Stomach (tissue), 9 donors: ENCODE measurements around the gene RBM8A. TPM values are rescaled to one million over a fixed set of nuclear protein-coding genes. Genes with fewer than 3 reads are reported as not detected.

Experiments used
- DNase-seq, 2 donors: peaks; one replicate each; pipeline versions ENCODE4 v3.0.0 to v3.0.0-alpha.2; 2013 to 2019
- H3K27ac ChIP-seq, 5 donors: fragments of 200-600 bp in 4 of 5; sonication (generic) in 4 of 5; one replicate each; pipeline ENCODE4 v1.5.1; 2013 to 2019; ENCODE audit warnings: mild to moderate bottlenecking in 1 of 5, moderate library complexity in 1 of 5
- H3K27me3 ChIP-seq, 3 donors: fragments of 200-600 bp; sonication (generic); one replicate each; pipeline ENCODE4 v1.5.1; 2017 to 2019; ENCODE audit warnings: mixed run types in 1 of 3
- H3K36me3 ChIP-seq, 4 donors: fragments of 200-600 bp; sonication (generic); 1 replicate in 3 of 4; 2 replicates in 1 of 4; pipeline ENCODE4 v1.5.1; 2016 to 2019
- H3K4me1 ChIP-seq, 4 donors: fragments of 200-600 bp; sonication (generic); one replicate each; pipeline ENCODE4 v1.5.1; 2016 to 2019
- H3K4me3 ChIP-seq, 4 donors: fragments of 200-600 bp; sonication (generic) in 3 of 4; one replicate each; pipeline ENCODE4 v1.5.1; 2016 to 2019; ENCODE audit warnings: mild to moderate bottlenecking in 1 of 4
- H3K9me3 ChIP-seq, 4 donors: fragments of 200-600 bp; sonication (generic); one replicate each; pipeline ENCODE4 v1.5.1; 2016 to 2019
- CTCF ChIP-seq, 7 experiments: fragments of 450-650 bp in 4 of 7; fragments of 200-600 bp in 3 of 7; sonication (generic) in 3 of 7; IDR thresholded peaks; one replicate each; pipeline ENCODE4 v1.5.1; 2016 to 2019; ENCODE audit warnings: antibody characterized with exemption in 7 of 7, control low read depth in 2 of 7, mild to moderate bottlenecking in 1 of 7
- EP300 ChIP-seq: sonication (generic); formaldehyde crosslinking; IDR thresholded peaks from one replicate; pipeline ENCODE4 v1.6.1; 2017; ENCODE audit warnings: antibody characterized with exemption
- POLR2A ChIP-seq, 4 donors: fragments of 450-650 bp; IDR thresholded peaks; one replicate each; pipeline ENCODE4 v1.6.1; 2016; ENCODE audit warnings: antibody characterized with exemption in 4 of 4, control low read depth in 2 of 4, mild to moderate bottlenecking in 1 of 4, moderate library complexity in 1 of 4
- POLR2AphosphoS5 ChIP-seq, 3 donors: sonication (generic); formaldehyde crosslinking; IDR thresholded peaks; one replicate each; pipeline ENCODE4 v1.6.1; 2016; ENCODE audit warnings: antibody characterized with exemption in 3 of 3
- WGBS, 5 donors: extraction: QIAGEN DNeasy Blood & Tissue Kit in 3 of 5; methylation state at CpG; one replicate each; pipeline versions ENCODE4 v1.1.5 to v1.1.7; 2013 to 2018; 5-methylcytosine and 5-hydroxymethylcytosine counted together
- intact Hi-C: fragments of 100-400 bp; cut with DNase I; formaldehyde crosslinking; loops from one replicate; pipeline ENCODE4 v1.15.1; 2023; ENCODE audit warnings: low total_unique reads
- polyA plus RNA-seq, 3 donors: library from polyadenylated mRNA; stranded (reverse); fragments of 200-250 nt; gene quantifications; one replicate each; pipeline ENCODE4 v1.2.3, GENCODE V29; 2013
- total RNA-seq, 5 donors: library from RNA; depleted of rRNA; stranded (reverse); fragments of >200 nt; gene quantifications; one replicate each; pipeline versions ENCODE4 v1.1.0 to v1.2.3, GENCODE V29; 2014 to 2016
- donor health status: healthy with polysubstance abuse.
- donor health status: Bipolar disorder and iron deficiency.
- donor health status: healthy.

The RBM8A gene
- total and polyA plus RNA-seq, 8 donors: 9.3 to 113 (median 77.4) TPM

- TF ChIP-seq CTCF (IDR thresholded peaks at IDR 0.05) (no peak), POLR2A (IDR thresholded peaks at IDR 0.05) (no peak), EP300 (no peak), POLR2AphosphoS5 (IDR thresholded peaks at IDR 0.05) (no peak)
- Histone ChIP-seq H3K4me1 (peaks cover 0 to 21% (median 2%) of the 10 kb centered on the region in 4 donors), H3K27me3 (no peaks in the 10 kb centered on the region), H3K9me3 (no peaks in the 10 kb centered on the region), H3K36me3 (no peaks in the 10 kb centered on the region), H3K27ac (no peak overlapping the region), H3K4me3 (no peak overlapping the region)
- intact Hi-C loops: no loop called here
- 72 to 84% (median 79%) methylated on average over 2 of the region's 2 CpGs for WGBS, 5 donors
- DNase-seq: no peak
Observed at GRCh38 chr1:145878724-145879123, 48.6 kb downstream of the RBM8A start.

- peak in 1 of 2 donors; percentile 62 for DNase-seq
Observed at GRCh38 chr1:145877923-145878486, 49.3 kb downstream of the RBM8A start.

GRCh38 chr1:145874646-145875045 lies 52.6 kb downstream of the RBM8A start:
- H3K27ac ChIP-seq: no peak overlapping the region
- H3K36me3 ChIP-seq: no peaks in the 10 kb centered on the region
- intact Hi-C loops: no loop called here
- 90 to 97% (median 93%) methylated on average over 12 of the region's 12 CpGs for WGBS, 5 donors
- no peak for DNase-seq
- peaks cover 6 to 50% (median 19%) of the 10 kb centered on the region in 4 donors for H3K4me1 ChIP-seq
- no peak for TF ChIP-seq CTCF (IDR thresholded peaks at IDR 0.05)
- no peak for TF ChIP-seq POLR2A (IDR thresholded peaks at IDR 0.05)
- TF ChIP-seq POLR2AphosphoS5 (IDR thresholded peaks at IDR 0.05): no peak
- no peak for TF ChIP-seq EP300
- no peaks in the 10 kb centered on the region for H3K9me3 ChIP-seq
- H3K4me3 ChIP-seq: no peak overlapping the region
- no peaks in the 10 kb centered on the region for H3K27me3 ChIP-seq

More at GRCh38 chr1:145877923-145878486, 49.3 kb downstream of the RBM8A start:
- Histone ChIP-seq H3K36me3 (no peaks in the 10 kb centered on the region), H3K4me3 (no peak overlapping the region), H3K27ac (peak overlapping the region in 2 of 5 donors; percentile 13 to 38), H3K4me1 (peaks cover 0 to 23% (median 4%) of the 10 kb centered on the region in 4 donors), H3K27me3 (no peaks in the 10 kb centered on the region), H3K9me3 (no peaks in the 10 kb centered on the region)
- 70 to 77% (median 75%) methylated on average over 7 of the region's 7 CpGs for WGBS, 5 donors
- TF ChIP-seq POLR2AphosphoS5 (IDR thresholded peaks at IDR 0.05): peak in 1 of 3 donors; percentile 12
- no peak for TF ChIP-seq CTCF (IDR thresholded peaks at IDR 0.05)
- TF ChIP-seq EP300: no peak
- intact Hi-C loops: no loop called here

GRCh38 chr1:145871994-145872924 lies 55.0 kb downstream of the RBM8A start:
- peak; percentile 45 to 67 for DNase-seq
- intact Hi-C loops: no loop called here
- WGBS, 5 donors: 16 to 45% (median 32%) methylated on average over 44 to 47 of the region's 47 CpGs
- H3K27me3 ChIP-seq: no peaks in the 10 kb centered on the region
- H3K36me3 ChIP-seq: peaks cover 0 to 7% (median 0%) of the 10 kb centered on the region in 4 donors
- H3K27ac ChIP-seq: peak overlapping the region; percentile 72 to 87 (median 85)
- H3K4me1 ChIP-seq: peaks cover 6 to 44% (median 17%) of the 10 kb centered on the region in 4 donors
- peak overlapping the region; percentile 43 to 51 (median 50) for H3K4me3 ChIP-seq
- TF ChIP-seq EP300 (no peak), POLR2AphosphoS5 (IDR thresholded peaks at IDR 0.05) (peak in 1 of 3 donors; percentile 9), CTCF (IDR thresholded peaks at IDR 0.05) (no peak), POLR2A (IDR thresholded peaks at IDR 0.05) (no peak)
- no peaks in the 10 kb centered on the region for H3K9me3 ChIP-seq
